SK-N-SH (cell line): ENCODE results near the gene R3HCC1L.

ENCODE experiments used
- ELF1 ChIP-seq: IDR thresholded peaks from 2 replicates; pipeline ENCODE4 v1.4.0; 2012
- EZH2phosphoT487 ChIP-seq: fragments of 200-600 bp; sonication (generic); IDR thresholded peaks from 2 replicates; pipeline ENCODE4 v1.6.1; 2017; ENCODE audit warnings: low read depth, mixed run types, mild to moderate bottlenecking, antibody characterized with exemption, moderate library complexity, borderline replicate concordance
- FOXM1 ChIP-seq: IDR thresholded peaks from 2 replicates; pipeline ENCODE4 v1.4.0; 2012; ENCODE audit warnings: low read depth, mild to moderate bottlenecking
- JUND ChIP-seq: IDR thresholded peaks from 2 replicates; pipeline ENCODE4 v1.4.0; 2012
- REST ChIP-seq: IDR thresholded peaks from 2 replicates; pipeline ENCODE4 v1.6.1; 2012; ENCODE audit warnings: mild to moderate bottlenecking, low read depth, low read length, moderate library complexity
- RFX5 ChIP-seq: IDR thresholded peaks from 2 replicates; pipeline ENCODE4 v1.6.1; 2012; ENCODE audit warnings: mild to moderate bottlenecking, improper control_type of control experiment, low read length

DNA sequence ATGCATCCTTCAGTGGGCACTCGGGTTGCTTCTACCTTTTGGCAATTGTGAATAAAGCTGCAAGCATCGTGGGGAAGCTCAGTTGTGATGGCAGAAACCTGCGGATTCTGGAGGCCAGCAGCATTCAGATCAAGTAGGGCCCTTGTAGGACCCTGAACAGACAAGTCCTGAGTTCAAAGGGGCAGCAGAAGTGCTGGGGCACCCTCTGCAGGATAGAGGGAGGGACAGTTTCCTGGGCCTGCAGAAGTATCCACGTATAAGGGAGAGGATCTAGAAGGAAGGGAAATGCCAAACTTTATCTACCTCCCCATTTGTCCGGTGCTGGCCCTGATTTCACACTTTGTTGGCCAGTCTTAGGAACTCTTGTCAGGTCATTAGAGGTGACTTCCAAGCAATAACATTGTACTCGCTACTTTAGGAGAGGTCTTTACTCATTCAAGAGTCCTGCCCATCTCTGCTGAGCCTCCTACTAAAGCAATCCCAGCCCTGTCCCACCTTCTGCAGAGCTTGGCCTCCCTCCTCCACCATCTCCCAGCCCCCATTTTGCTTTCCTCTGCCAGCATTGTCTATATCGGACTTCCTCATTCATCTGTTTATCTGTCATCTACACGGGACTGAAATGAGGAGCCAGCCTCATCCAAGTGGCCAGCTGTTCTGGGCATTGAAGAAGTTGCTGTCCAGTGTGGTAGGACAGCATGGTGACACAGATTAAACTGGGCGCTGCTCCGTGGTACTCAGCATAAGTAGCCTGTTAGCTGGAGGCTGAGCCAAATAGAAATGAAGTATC lies 26.6 kb upstream of the R3HCC1L start:
- TF ChIP-seq RFX5 (no peak), JUND (no peak), EZH2phosphoT487 (no peak), FOXM1 (no peak), REST (no peak), ELF1 (no peak)
